Ascending aorta (tissue), 2 donors: ENCODE results near the gene CEBPG. TPM values are rescaled to one million over a fixed set of nuclear protein-coding genes. Genes with fewer than 3 reads are reported as not detected.

Source experiments
- DNase-seq, 2 donors: peaks; one replicate each; pipeline ENCODE4 v3.0.0-alpha.2; 2019; ENCODE audit warnings: low spot score in 2 of 2
- H3K27ac ChIP-seq, 2 donors: fragments of 200-600 bp; sonication (generic); one replicate each; pipeline ENCODE4 v1.5.1; 2016 to 2017; ENCODE audit warnings: mild to moderate bottlenecking in 1 of 2
- H3K27me3 ChIP-seq: fragments of 200-600 bp; sonication (generic); one replicate; pipeline ENCODE4 v1.5.1; 2017
- H3K36me3 ChIP-seq, 2 donors: fragments of 200-600 bp; sonication (generic); one replicate each; pipeline ENCODE4 v1.5.1; 2016
- H3K4me1 ChIP-seq, 2 donors: fragments of 200-600 bp; sonication (generic); one replicate each; pipeline ENCODE4 v1.5.1; 2016 to 2017; ENCODE audit warnings: mild to moderate bottlenecking in 1 of 2
- H3K4me3 ChIP-seq, 2 donors: fragments of 200-600 bp; sonication (generic); one replicate each; pipeline ENCODE4 v1.5.1; 2016 to 2017; ENCODE audit warnings: mild to moderate bottlenecking in 1 of 2
- H3K9me3 ChIP-seq, 2 donors: fragments of 200-600 bp; sonication (generic); one replicate each; pipeline ENCODE4 v1.5.1; 2016
- CTCF ChIP-seq, 3 experiments: fragments of 200-600 bp in 2 of 3; fragments of 450-650 bp in 1 of 3; sonication (generic) in 2 of 3; IDR thresholded peaks; one replicate each; pipeline ENCODE4 v1.5.1; 2016 to 2019; ENCODE audit warnings: antibody characterized with exemption in 3 of 3, mild to moderate bottlenecking in 1 of 3, moderate library complexity in 1 of 3
- intact Hi-C: fragments of 100-400 bp; cut with DNase I; formaldehyde crosslinking; loops from one replicate; pipeline ENCODE4 v1.15.1; 2023
- total RNA-seq: library from RNA; depleted of rRNA; stranded (reverse); fragments of >200 nt; gene quantifications from one replicate; pipeline ENCODE4 v1.1.0, GENCODE V29; 2016

The CEBPG gene
- total RNA-seq, 1 donor from 2014 or later = 21.9 TPM

- Histone ChIP-seq H3K9me3 (no peaks in the 10 kb centered on the region), H3K4me1 (peaks cover 0 to 20% of the 10 kb centered on the region in 2 donors), H3K36me3 (no peaks in the 10 kb centered on the region), H3K4me3 (no peak overlapping the region), H3K27ac (no peak overlapping the region), H3K27me3 (no peaks in the 10 kb centered on the region)
- intact Hi-C loops = no loop called here
- DNase-seq = no peak
- no peak for TF ChIP-seq CTCF (IDR thresholded peaks at IDR 0.05)
Observed at GRCh38 chr19:33396701-33397535, 23.4 kb downstream of the CEBPG start.

- H3K27ac ChIP-seq = no peak overlapping the region
- TF ChIP-seq CTCF (IDR thresholded peaks at IDR 0.05) = no peak
- H3K36me3 ChIP-seq = no peaks in the 10 kb centered on the region
- H3K4me1 ChIP-seq = peaks cover 0 to 20% of the 10 kb centered on the region in 2 donors
- no peaks in the 10 kb centered on the region for H3K27me3 ChIP-seq
- no peak overlapping the region for H3K4me3 ChIP-seq
- intact Hi-C loops = no loop called here
- DNase-seq = no peak
- H3K9me3 ChIP-seq = no peaks in the 10 kb centered on the region
Observed at GRCh38 chr19:33397536-33398360, 24.2 kb downstream of the CEBPG start.

- no peak overlapping the region for H3K4me3 ChIP-seq
- no peaks in the 10 kb centered on the region for H3K9me3 ChIP-seq
- DNase-seq = no peak
- H3K4me1 ChIP-seq = peaks cover 0 to 20% of the 10 kb centered on the region in 2 donors
- H3K36me3 ChIP-seq = no peaks in the 10 kb centered on the region
- no peak overlapping the region for H3K27ac ChIP-seq
- no peaks in the 10 kb centered on the region for H3K27me3 ChIP-seq
- intact Hi-C loops = no loop called here
- TF ChIP-seq CTCF (IDR thresholded peaks at IDR 0.05) = no peak
Observed at GRCh38 chr19:33398361-33399060, 25.0 kb downstream of the CEBPG start.

- no peak for DNase-seq
- peaks cover 0 to 18% of the 10 kb centered on the region in 2 donors for H3K4me1 ChIP-seq
- no peak overlapping the region for H3K27ac ChIP-seq
- intact Hi-C loops = no loop called here
- H3K9me3 ChIP-seq = no peaks in the 10 kb centered on the region
- H3K4me3 ChIP-seq = no peak overlapping the region
- H3K27me3 ChIP-seq = no peaks in the 10 kb centered on the region
- no peak for TF ChIP-seq CTCF (IDR thresholded peaks at IDR 0.05)
- no peaks in the 10 kb centered on the region for H3K36me3 ChIP-seq
Observed at GRCh38 chr19:33399081-33399744, 25.7 kb downstream of the CEBPG start.
